ENCODE measurements around the gene CYBC1.

DNA sequence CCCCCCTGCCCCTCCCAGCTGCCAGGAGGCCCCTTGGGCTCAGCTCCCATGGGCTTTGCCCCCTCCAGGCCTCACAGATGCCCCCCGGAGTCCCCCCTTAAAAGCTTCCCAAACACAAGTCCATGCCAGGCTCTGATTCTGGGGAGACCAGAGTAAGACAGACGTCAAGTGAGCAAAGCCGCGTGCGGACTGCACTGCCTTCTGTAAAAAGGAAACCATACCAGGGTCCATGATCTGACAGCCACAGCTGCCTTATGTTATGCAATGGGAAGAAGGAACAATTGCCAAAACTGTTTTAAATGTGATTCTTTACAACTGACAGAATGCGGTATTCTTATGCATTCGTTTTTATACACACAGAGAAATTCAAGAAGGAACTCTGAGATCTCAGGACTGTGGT lies 50.3 kb downstream of the CYBC1 start:
- TF ChIP-seq ZNF274 (IDR thresholded peaks at IDR 0.05; ENCODE audit: low read depth, low read length), result no peak
- TF ChIP-seq YY1 (IDR thresholded peaks at IDR 0.05; ENCODE audit: insufficient read depth, insufficient read length), result no peak
- no peak for TF ChIP-seq SUZ12 (IDR thresholded peaks at IDR 0.05; ENCODE audit: extremely low read depth, insufficient read depth, insufficient read length)

Data from NT2/D1 (cell line).